ENCODE data around the gene ELN. TPM values are rescaled to one million over a fixed set of nuclear protein-coding genes. Genes with fewer than 3 reads are reported as not detected.
A peak's percentile ranks its signal among the peaks of the same experiment; 100 is the strongest.

ELN gene
- total RNA-seq, 2 donors from 2014 or later = 92.6 to 131 TPM

DNA sequence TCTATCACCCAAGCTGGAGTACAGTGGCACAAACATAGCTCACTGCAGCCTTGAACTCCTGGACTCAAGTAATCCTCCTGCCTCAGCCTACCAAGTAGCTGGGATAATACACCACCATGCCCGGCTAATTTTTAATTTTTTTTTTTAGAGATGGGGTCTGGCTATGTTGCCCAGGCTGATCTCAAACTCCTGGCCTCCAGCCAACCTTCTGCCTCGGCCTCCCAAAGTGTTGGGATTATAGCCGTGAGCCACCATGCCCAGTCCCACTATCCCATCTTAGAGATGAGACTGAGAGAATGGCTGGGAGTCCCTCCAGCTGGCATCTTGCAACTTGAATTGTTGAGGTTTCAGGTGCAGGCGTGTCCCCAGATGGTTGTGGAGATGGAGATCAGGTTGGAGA is 40.7 kb upstream of the ELN start:
- H3K4me1 ChIP-seq = peaks cover 4% of the 10 kb centered on the region
- no peaks in the 10 kb centered on the region for H3K27me3 ChIP-seq
- intact Hi-C loops (cut with DNase I) = no loop called here
- DNase-seq = no peak
- no peaks in the 10 kb centered on the region for H3K9me3 ChIP-seq
- no peak overlapping the region for H3K27ac ChIP-seq
- no peak for ATAC-seq
- no peak overlapping the region for H3K4me3 ChIP-seq
- no peaks in the 10 kb centered on the region for H3K36me3 ChIP-seq (replicated peaks in 1 of 2; ENCODE audit: insufficient read depth in 1 of 2, low read depth in 2 of 2)
- 84 to 86% methylated on average over 4 of the region's 4 CpGs for WGBS, 2 donors
- TF ChIP-seq, protein P1, sequence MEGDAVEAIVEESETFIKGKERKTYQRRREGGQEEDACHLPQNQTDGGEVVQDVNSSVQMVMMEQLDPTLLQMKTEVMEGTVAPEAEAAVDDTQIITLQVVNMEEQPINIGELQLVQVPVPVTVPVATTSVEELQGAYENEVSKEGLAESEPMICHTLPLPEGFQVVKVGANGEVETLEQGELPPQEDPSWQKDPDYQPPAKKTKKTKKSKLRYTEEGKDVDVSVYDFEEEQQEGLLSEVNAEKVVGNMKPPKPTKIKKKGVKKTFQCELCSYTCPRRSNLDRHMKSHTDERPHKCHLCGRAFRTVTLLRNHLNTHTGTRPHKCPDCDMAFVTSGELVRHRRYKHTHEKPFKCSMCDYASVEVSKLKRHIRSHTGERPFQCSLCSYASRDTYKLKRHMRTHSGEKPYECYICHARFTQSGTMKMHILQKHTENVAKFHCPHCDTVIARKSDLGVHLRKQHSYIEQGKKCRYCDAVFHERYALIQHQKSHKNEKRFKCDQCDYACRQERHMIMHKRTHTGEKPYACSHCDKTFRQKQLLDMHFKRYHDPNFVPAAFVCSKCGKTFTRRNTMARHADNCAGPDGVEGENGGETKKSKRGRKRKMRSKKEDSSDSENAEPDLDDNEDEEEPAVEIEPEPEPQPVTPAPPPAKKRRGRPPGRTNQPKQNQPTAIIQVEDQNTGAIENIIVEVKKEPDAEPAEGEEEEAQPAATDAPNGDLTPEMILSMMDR (IDR thresholded peaks at IDR 0.05) = no peak
- no peak for TF ChIP-seq POLR2A (IDR thresholded peaks at IDR 0.05)

DNA sequence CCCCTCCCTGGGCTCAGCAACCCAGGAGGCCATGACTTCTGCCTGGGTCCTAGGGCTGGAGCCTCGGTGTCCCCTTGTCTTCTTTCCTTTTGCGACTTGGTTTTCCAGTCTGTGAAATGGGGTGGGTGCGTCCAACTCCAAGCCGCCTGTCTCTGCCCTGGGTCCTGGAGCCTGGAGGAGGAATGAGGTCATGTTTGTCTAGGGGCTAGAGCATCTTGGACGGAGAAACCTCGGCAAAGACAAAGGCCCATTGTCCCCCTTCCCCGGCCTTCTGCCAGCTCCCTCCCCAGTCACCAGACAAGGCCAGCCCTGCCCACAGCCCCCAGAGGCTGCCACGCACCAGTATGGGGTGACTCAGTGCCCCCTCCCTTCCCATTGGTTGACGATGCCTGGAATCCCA is 39.8 kb upstream of the ELN start:
- no peak for ATAC-seq
- H3K9me3 ChIP-seq = no peaks in the 10 kb centered on the region
- DNase-seq = no peak
- TF ChIP-seq POLR2A (IDR thresholded peaks at IDR 0.05) = no peak
- TF ChIP-seq, protein P1 (IDR thresholded peaks at IDR 0.05) = no peak
- intact Hi-C loops (cut with DNase I) = no loop called here
- H3K27me3 ChIP-seq = no peaks in the 10 kb centered on the region
- no peak overlapping the region for H3K4me3 ChIP-seq
- no peak overlapping the region for H3K27ac ChIP-seq
- no peaks in the 10 kb centered on the region for H3K36me3 ChIP-seq (replicated peaks in 1 of 2; ENCODE audit: insufficient read depth in 1 of 2, low read depth in 2 of 2)
- 60 to 70% methylated on average over 6 to 9 of the region's 9 CpGs for WGBS, 2 donors
- H3K4me1 ChIP-seq = peaks cover 8% of the 10 kb centered on the region

DNA sequence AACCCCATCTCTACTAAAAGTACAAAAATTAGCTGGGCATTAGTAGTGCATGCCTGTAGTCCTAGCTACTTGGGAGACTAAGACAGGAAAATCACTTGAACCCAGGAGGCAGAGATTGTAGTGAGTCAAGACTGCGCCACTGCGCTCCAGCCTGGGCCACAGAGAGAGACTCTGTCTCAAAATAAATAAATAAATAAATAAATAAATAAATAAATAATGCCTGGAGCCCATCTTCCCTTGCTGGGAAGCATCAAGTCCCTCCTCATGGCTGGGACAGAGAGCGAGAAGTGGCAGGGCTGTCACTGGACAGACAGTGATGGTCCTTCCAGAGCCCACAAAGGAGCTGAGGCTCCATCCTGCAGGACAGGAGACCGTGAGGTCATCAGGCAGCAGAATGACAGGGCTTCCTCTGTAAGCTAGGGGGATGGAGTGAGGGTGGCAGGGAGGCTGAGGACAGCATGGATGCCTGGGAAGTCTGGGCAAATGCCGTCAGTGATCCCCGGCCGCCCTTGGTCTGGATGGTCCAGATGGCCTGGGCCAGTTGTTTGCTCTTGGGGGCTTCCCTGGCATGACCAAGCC is 36.4 kb upstream of the ELN start:
- peaks cover 8% of the 10 kb centered on the region for H3K4me1 ChIP-seq
- no peak for TF ChIP-seq POLR2A (IDR thresholded peaks at IDR 0.05)
- TF ChIP-seq, protein P1 (IDR thresholded peaks at IDR 0.05) = no peak
- no peaks in the 10 kb centered on the region for H3K27me3 ChIP-seq
- intact Hi-C loops (cut with DNase I) = no loop called here
- 94 to 95% methylated on average over 4 to 7 of the region's 7 CpGs for whole genome bisulfite sequencing, 2 donors
- peaks cover 0 to 5% (median 0%) of the 10 kb centered on the region in 3 donors for H3K9me3 ChIP-seq
- ATAC-seq (no peak), DNase-seq (no peak)
- H3K36me3 ChIP-seq (replicated peaks in 1 of 2; ENCODE audit: insufficient read depth in 1 of 2, low read depth in 2 of 2) = no peaks in the 10 kb centered on the region
- H3K27ac ChIP-seq = peak overlapping the region; percentile 43 to 62 (median 54)
- H3K4me3 ChIP-seq = no peak overlapping the region

DNA sequence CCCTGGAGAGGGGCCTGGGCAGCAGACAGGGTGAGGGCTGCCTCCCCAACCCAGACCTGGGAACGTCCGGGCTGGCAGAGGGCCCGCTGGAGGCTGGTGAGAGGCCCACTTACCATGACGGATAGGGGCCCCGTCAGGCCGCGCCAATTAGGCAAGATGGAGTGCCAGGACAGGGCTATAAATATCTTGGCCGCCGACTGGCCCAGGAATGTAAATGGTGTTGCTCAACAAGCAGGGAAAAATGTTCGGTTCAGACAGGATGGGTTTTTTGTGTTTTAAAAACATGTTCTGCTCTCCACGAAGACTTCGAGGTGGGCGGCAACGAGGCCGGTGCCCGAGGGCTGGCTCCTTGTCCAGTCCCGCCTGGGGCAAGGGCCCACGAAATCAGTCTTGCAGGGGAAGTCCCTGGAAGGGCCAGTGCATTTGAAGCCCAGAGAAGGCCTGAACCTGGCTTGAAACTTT is 35.8 kb upstream of the ELN start:
- peak overlapping the region; percentile 43 to 62 (median 54) for H3K27ac ChIP-seq
- WGBS, 2 donors = 72% methylated on average over 14 to 18 of the region's 18 CpGs
- peak; percentile 70 for ATAC-seq

More for the DNA sequence above, 35.8 kb upstream of the ELN start:
- Histone ChIP-seq H3K9me3 (peaks cover 0 to 5% (median 0%) of the 10 kb centered on the region in 3 donors), H3K27me3 (no peaks in the 10 kb centered on the region), H3K4me1 (peaks cover 8% of the 10 kb centered on the region), H3K36me3 (replicated peaks in 1 of 2; ENCODE audit: insufficient read depth in 1 of 2, low read depth in 2 of 2) (no peaks in the 10 kb centered on the region), H3K4me3 (no peak overlapping the region)
- intact Hi-C loops (cut with DNase I) = no loop called here
- TF ChIP-seq, protein P1 (IDR thresholded peaks at IDR 0.05) = no peak
- no peak for TF ChIP-seq POLR2A (IDR thresholded peaks at IDR 0.05)
- peak; percentile 38 to 73 (median 53) for DNase-seq
